Ishikawa (cell line): ENCODE data around the gene RPS14.

Experiments used
- CEBPB ChIP-seq: IDR thresholded peaks from 2 replicates; pipeline ENCODE4 v1.6.1; 2012
- CREB1 ChIP-seq: IDR thresholded peaks from 2 replicates; pipeline ENCODE4 v1.6.1; 2012; ENCODE audit warnings: low read depth
- EP300 ChIP-seq: IDR thresholded peaks from 2 replicates; pipeline ENCODE4 v1.6.1; 2012; ENCODE audit warnings: borderline replicate concordance
- RAD21 ChIP-seq: IDR thresholded peaks from 2 replicates; pipeline ENCODE4 v1.6.1; 2012; ENCODE audit warnings: low read depth
- TAF1 ChIP-seq: IDR thresholded peaks from 2 replicates; pipeline ENCODE4 v1.6.1; 2012; ENCODE audit warnings: low read depth, mild to moderate bottlenecking
- TCF12 ChIP-seq: IDR thresholded peaks from 2 replicates; pipeline ENCODE4 v1.6.1; 2012; ENCODE audit warnings: low read depth
- YY1 ChIP-seq: IDR thresholded peaks from 2 replicates; pipeline ENCODE4 v1.6.1; 2012; ENCODE audit warnings: low read depth
- TF ChIP-seq, protein P1 (sequence below): IDR thresholded peaks from 2 replicates; pipeline ENCODE4 v1.6.1; 2012; ENCODE audit warnings: low read depth, mild to moderate bottlenecking

DNA sequence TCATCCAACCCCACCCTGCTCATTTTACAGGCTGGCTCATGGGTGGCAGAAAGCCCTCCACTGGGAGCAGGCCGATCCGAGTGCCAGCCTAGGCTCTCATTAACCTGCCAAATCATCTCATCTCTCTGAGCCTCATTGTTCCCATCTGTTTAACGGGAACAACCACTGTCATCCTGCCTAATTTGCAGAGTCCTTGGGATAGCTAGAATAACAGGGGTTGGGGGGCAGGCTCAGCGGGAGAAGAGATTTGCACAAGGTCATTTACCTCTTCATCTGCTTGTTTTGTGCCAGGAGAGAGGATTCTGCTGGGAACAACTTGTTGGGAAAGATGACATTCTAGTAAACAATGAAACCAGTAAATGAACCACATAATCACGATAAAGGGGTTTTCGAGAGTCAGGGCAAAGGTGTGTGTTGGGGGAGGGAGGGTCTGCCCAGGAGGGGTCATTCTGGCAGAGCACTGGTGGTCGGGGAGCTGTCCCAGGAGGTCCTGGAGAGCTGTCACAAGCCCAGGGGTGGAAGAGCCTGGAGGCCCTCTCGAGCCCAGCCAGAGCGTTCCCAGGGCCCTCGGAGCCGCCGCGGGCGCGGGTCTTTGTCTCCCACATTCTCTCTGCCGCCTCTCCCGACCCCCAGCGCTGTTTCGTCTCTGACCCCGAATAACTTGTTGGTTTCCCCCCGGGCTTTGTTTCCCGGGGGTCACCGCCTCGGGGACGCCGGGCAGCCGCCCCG, 35.6 kb upstream of the RPS14 start:
- TF ChIP-seq RAD21 (no peak), TAF1 (no peak), EP300 (no peak), YY1 (no peak), CREB1 (no peak), TCF12 (no peak), CEBPB (no peak)
- TF ChIP-seq, protein P1, sequence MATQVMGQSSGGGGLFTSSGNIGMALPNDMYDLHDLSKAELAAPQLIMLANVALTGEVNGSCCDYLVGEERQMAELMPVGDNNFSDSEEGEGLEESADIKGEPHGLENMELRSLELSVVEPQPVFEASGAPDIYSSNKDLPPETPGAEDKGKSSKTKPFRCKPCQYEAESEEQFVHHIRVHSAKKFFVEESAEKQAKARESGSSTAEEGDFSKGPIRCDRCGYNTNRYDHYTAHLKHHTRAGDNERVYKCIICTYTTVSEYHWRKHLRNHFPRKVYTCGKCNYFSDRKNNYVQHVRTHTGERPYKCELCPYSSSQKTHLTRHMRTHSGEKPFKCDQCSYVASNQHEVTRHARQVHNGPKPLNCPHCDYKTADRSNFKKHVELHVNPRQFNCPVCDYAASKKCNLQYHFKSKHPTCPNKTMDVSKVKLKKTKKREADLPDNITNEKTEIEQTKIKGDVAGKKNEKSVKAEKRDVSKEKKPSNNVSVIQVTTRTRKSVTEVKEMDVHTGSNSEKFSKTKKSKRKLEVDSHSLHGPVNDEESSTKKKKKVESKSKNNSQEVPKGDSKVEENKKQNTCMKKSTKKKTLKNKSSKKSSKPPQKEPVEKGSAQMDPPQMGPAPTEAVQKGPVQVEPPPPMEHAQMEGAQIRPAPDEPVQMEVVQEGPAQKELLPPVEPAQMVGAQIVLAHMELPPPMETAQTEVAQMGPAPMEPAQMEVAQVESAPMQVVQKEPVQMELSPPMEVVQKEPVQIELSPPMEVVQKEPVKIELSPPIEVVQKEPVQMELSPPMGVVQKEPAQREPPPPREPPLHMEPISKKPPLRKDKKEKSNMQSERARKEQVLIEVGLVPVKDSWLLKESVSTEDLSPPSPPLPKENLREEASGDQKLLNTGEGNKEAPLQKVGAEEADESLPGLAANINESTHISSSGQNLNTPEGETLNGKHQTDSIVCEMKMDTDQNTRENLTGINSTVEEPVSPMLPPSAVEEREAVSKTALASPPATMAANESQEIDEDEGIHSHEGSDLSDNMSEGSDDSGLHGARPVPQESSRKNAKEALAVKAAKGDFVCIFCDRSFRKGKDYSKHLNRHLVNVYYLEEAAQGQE = no peak
